Fibroblast of lung (primary cell): ENCODE data around the gene OR4K17. TPM values are rescaled to one million over a fixed set of nuclear protein-coding genes. Genes with fewer than 3 reads are reported as not detected.
"Not testable (repeated sequence)": the region's sequence is repeated elsewhere in the genome, so short reads cannot be mapped to it uniquely, and the experiment has no call there.

Experiments used
- DNase-seq, 2 donors: peaks; one replicate each; pipeline versions ENCODE4 v3.0.0 to v3.0.0-alpha.2; 2010; ENCODE audit warnings: low read depth in 2 of 2
- H2AFZ ChIP-seq: 2 replicates; pipeline ENCODE4 v1.5.1; 2012; ENCODE audit warnings: low read length, control low read depth, inconsistent platforms
- H3K27ac ChIP-seq: 2 replicates; pipeline ENCODE4 v1.5.1; 2011; ENCODE audit warnings: low read length, control low read depth; ENCODE audit not compliant: insufficient read depth
- H3K27me3 ChIP-seq: 2 replicates; pipeline ENCODE4 v1.5.1; 2011; ENCODE audit warnings: mild to moderate bottlenecking, low read length; ENCODE audit not compliant: control insufficient read depth, insufficient read depth
- H3K36me3 ChIP-seq: 2 replicates; pipeline ENCODE4 v1.5.1; 2011; ENCODE audit warnings: low read length; ENCODE audit not compliant: control insufficient read depth, insufficient read depth
- H3K4me1 ChIP-seq: 2 replicates; pipeline ENCODE4 v1.5.1; 2011; ENCODE audit warnings: low read length; ENCODE audit not compliant: control insufficient read depth, insufficient read depth; ENCODE audit errors: extremely low read depth
- H3K4me2 ChIP-seq: 2 replicates; pipeline ENCODE4 v1.5.1; 2011; ENCODE audit warnings: low read length, control low read depth; ENCODE audit not compliant: insufficient read depth; ENCODE audit errors: extremely low read depth
- H3K4me3 ChIP-seq, 4 experiments: fragments of 200-600 bp in 1 of 4; sonication (generic) in 1 of 4; replicated peaks in 1 of 4; 2 replicates each; pipeline ENCODE4 v1.5.1; 2011 to 2016; ENCODE audit warnings: low read length in 4 of 4, low read depth in 3 of 4, mild to moderate bottlenecking in 3 of 4, control low read depth in 2 of 4, inconsistent platforms in 1 of 4, mixed read lengths in 1 of 4; ENCODE audit not compliant: insufficient read depth in 1 of 4; ENCODE audit errors: control extremely low read depth in 1 of 4
- H3K79me2 ChIP-seq: 2 replicates; pipeline ENCODE4 v1.5.1; 2012; ENCODE audit warnings: mild to moderate bottlenecking, low read length, inconsistent platforms; ENCODE audit not compliant: control insufficient read depth, insufficient read depth
- H3K9ac ChIP-seq: 2 replicates; pipeline ENCODE4 v1.5.1; 2011; ENCODE audit warnings: mild to moderate bottlenecking, low read length, control low read depth; ENCODE audit not compliant: insufficient read depth
- H3K9me3 ChIP-seq: 2 replicates; pipeline ENCODE4 v1.5.1; 2012; ENCODE audit warnings: low read depth, low read length; ENCODE audit not compliant: control insufficient read depth, insufficient read depth
- H4K20me1 ChIP-seq: 2 replicates; pipeline ENCODE4 v1.5.1; 2011; ENCODE audit warnings: low read length; ENCODE audit not compliant: control insufficient read depth, insufficient read depth; ENCODE audit errors: extremely low read depth
- EZH2 ChIP-seq: IDR thresholded peaks from 2 replicates; pipeline ENCODE4 v1.5.1; 2012; ENCODE audit warnings: low read length, control low read depth, mild to moderate bottlenecking; ENCODE audit errors: missing control alignments
- polyA minus RNA-seq: library from RNA; depleted of rRNA, polyadenylated mRNA; stranded (reverse); fragments of >200 nt; gene quantifications from 2 replicates; pipeline ENCODE4 v1.2.3, GENCODE V29; 2011; ENCODE audit warnings: low replicate concordance
- polyA plus RNA-seq, 2 donors: library from polyadenylated mRNA; depleted of rRNA in 1 of 2; stranded (reverse) in 1 of 2; unstranded in 1 of 2; fragments of >200 nt; gene quantifications; 2 replicates each; pipeline ENCODE4 v1.2.1, GENCODE V29; 2011 to 2012; ENCODE audit warnings: missing spikeins in 1 of 2
- total RNA-seq: library from RNA; depleted of rRNA; stranded (reverse); fragments of >200 nt; gene quantifications from 2 replicates; pipeline ENCODE4 v1.2.1, GENCODE V29; 2014
- TF ChIP-seq, protein P1 (sequence below), 2 donors: IDR thresholded peaks in 1 of 2; conservative IDR thresholded peaks in 1 of 2; 1 replicate in 1 of 2; 2 replicates in 1 of 2; pipeline ENCODE4 v1.5.1; 2011 to 2012; ENCODE audit warnings: low read length in 2 of 2, control low read depth in 1 of 2, inconsistent platforms in 1 of 2, low read depth in 1 of 2, mild to moderate bottlenecking in 1 of 2

The OR4K17 gene
- total RNA-seq: not detected in 2 replicates
- polyA plus RNA-seq: not detected in 2 replicates
- polyA plus RNA-seq (2012): not detected in 2 replicates
- polyA minus RNA-seq: not detected in 2 replicates

DNA sequence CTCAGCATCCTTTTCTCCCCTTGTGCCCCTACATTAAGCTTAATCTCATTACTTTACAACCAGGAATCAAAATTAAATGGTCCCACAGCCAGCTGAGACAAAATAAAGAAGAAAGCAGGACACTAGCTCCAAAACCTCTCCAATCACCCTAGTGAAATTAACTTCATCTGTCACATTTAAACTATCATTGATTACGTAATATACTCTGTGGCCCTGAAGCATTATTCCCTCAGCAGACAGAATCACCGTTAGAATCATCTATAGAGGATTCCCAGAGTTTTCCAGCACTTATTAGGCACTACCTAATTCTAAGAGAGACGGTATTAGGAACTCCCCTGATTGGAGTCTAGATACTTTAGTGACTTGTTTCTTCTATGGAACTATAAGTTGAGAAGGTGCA is at the start of gene OR4K17:
OR4K17 (plus strand) TSS at position 302 of the 400 bp plus-strand sequence. CDS start 6,761 bp downstream, outside the sequence.
- H3K27ac ChIP-seq: no peak within 1 kb of the TSS
- H3K27me3 ChIP-seq: no peaks in the 10 kb centered on the region
- no peaks in the 10 kb centered on the region for H3K79me2 ChIP-seq
- no peaks in the 10 kb centered on the region for H4K20me1 ChIP-seq
- no peaks in the 10 kb centered on the region for H3K9me3 ChIP-seq
- no peak for TF ChIP-seq EZH2
- TF ChIP-seq, protein P1, sequence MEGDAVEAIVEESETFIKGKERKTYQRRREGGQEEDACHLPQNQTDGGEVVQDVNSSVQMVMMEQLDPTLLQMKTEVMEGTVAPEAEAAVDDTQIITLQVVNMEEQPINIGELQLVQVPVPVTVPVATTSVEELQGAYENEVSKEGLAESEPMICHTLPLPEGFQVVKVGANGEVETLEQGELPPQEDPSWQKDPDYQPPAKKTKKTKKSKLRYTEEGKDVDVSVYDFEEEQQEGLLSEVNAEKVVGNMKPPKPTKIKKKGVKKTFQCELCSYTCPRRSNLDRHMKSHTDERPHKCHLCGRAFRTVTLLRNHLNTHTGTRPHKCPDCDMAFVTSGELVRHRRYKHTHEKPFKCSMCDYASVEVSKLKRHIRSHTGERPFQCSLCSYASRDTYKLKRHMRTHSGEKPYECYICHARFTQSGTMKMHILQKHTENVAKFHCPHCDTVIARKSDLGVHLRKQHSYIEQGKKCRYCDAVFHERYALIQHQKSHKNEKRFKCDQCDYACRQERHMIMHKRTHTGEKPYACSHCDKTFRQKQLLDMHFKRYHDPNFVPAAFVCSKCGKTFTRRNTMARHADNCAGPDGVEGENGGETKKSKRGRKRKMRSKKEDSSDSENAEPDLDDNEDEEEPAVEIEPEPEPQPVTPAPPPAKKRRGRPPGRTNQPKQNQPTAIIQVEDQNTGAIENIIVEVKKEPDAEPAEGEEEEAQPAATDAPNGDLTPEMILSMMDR (conservative IDR thresholded peaks at IDR 0.05 in 1 of 2, IDR thresholded peaks at IDR 0.05 in 1 of 2; ENCODE audit: low read depth in 1 of 2, low read length in 2 of 2): no peak
- H3K4me2 ChIP-seq: no peak within 1 kb of the TSS
- no peaks in the 10 kb centered on the region for H3K36me3 ChIP-seq
- no peak within 1 kb of the TSS for H3K9ac ChIP-seq
- no peak within 1 kb of the TSS for H2AFZ ChIP-seq
- H3K4me3 ChIP-seq: no peak within 1 kb of the TSS
- H3K4me1 ChIP-seq: no peaks in the 10 kb centered on the region
- no peak for DNase-seq

DNA sequence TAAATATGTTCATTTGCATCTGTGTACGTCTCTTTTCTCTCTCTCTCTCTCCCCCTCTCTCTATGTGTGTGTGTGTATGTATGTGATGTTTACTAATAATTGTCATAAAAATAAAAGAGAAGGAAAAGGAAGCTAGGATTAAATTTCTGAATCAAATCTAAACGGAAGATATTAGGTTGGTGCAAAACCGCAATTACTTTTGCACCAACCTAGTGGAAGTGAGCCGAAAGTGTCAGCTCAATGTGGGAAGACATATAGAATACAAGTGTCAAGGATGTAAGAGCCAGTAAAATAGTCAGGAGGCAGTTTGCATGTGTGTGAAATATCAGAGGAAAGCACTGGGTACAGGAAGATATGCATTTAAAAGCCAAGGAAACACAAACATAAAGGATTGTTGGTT is 18.5 kb upstream of the OR4K17 start:
- no peaks in the 10 kb centered on the region for H3K4me1 ChIP-seq
- H3K9me3 ChIP-seq: no peaks in the 10 kb centered on the region
- H4K20me1 ChIP-seq: no peaks in the 10 kb centered on the region
- no peak overlapping the region for H2AFZ ChIP-seq
- no peaks in the 10 kb centered on the region for H3K36me3 ChIP-seq
- TF ChIP-seq, protein P1 (conservative IDR thresholded peaks at IDR 0.05 in 1 of 2, IDR thresholded peaks at IDR 0.05 in 1 of 2; ENCODE audit: low read depth in 1 of 2, low read length in 2 of 2): no peak
- TF ChIP-seq EZH2: no peak
- DNase-seq: no peak
- no peak overlapping the region for H3K9ac ChIP-seq
- H3K4me2 ChIP-seq: no peak overlapping the region
- H3K27ac ChIP-seq: no peak overlapping the region
- no peaks in the 10 kb centered on the region for H3K27me3 ChIP-seq
- H3K79me2 ChIP-seq: no peaks in the 10 kb centered on the region
- no peak overlapping the region for H3K4me3 ChIP-seq

DNA sequence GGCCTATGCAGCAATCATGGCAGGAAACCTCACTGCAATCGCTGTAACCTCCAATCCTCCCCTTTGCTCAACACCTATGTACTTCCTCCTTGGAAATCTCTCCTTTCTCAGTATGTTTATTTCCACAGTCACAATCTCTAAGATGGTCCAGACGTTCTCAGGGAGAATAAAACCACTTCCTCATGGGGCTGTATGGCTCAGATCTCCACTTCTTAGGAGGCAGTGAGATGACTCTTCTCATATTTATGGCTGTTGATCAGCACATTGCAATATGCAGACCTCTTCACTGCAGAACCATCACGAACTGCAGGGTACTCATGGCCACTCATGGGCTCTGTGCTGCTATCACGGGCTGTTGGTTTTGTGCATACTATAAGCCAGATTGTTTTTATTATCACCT is 17.1 kb upstream of the OR4K17 start:
- H3K4me3 ChIP-seq: no peak overlapping the region
- H3K27me3 ChIP-seq: no peaks in the 10 kb centered on the region
- H3K36me3 ChIP-seq: no peaks in the 10 kb centered on the region
- no peak for DNase-seq
- no peaks in the 10 kb centered on the region for H3K9me3 ChIP-seq
- H2AFZ ChIP-seq: no peak overlapping the region
- TF ChIP-seq, protein P1 (conservative IDR thresholded peaks at IDR 0.05 in 1 of 2, IDR thresholded peaks at IDR 0.05 in 1 of 2; ENCODE audit: low read depth in 1 of 2, low read length in 2 of 2): no peak
- TF ChIP-seq EZH2: no peak
- no peak overlapping the region for H3K9ac ChIP-seq
- no peak overlapping the region for H3K27ac ChIP-seq
- no peaks in the 10 kb centered on the region for H3K4me1 ChIP-seq
- H3K79me2 ChIP-seq: no peaks in the 10 kb centered on the region
- H3K4me2 ChIP-seq: no peak overlapping the region
- H4K20me1 ChIP-seq: no peaks in the 10 kb centered on the region

GRCh38 chr14:20098926-20099770 is 11.4 kb upstream of the OR4K17 start:
- H3K4me1 ChIP-seq, H2AFZ ChIP-seq, H3K27me3 ChIP-seq: not testable (repeated sequence)

More at GRCh38 chr14:20098926-20099770, 11.4 kb upstream of the OR4K17 start:
- H4K20me1 ChIP-seq, H3K79me2 ChIP-seq, DNase-seq, H3K4me2 ChIP-seq, H3K36me3 ChIP-seq, H3K27ac ChIP-seq, H3K9me3 ChIP-seq, H3K9ac ChIP-seq, H3K4me3 ChIP-seq: not testable (repeated sequence)
